ENCODE data around the gene HRG.

The HRG gene

GRCh38 chr3:186663361-186664118 is 2.3 kb upstream of the HRG start:
- H3K27ac ChIP-seq: no peak overlapping the region
- no peaks in the 10 kb centered on the region for H3K27me3 ChIP-seq (ENCODE audit: control insufficient read depth, insufficient read depth, low read length)
- H3K79me2 ChIP-seq: no peaks in the 10 kb centered on the region
- no peak overlapping the region for H3K9ac ChIP-seq
- H3K36me3 ChIP-seq (ENCODE audit: control insufficient read depth, insufficient read depth, low read length): no peaks in the 10 kb centered on the region
- no peaks in the 10 kb centered on the region for H3K9me3 ChIP-seq (ENCODE audit: control insufficient read depth, low read length)
- no peak overlapping the region for H2AFZ ChIP-seq
- H3K4me3 ChIP-seq (ENCODE audit: low read depth, low read length): no peak overlapping the region
- H3K4me2 ChIP-seq (ENCODE audit: low read length): no peak overlapping the region
- TF ChIP-seq, protein P1, sequence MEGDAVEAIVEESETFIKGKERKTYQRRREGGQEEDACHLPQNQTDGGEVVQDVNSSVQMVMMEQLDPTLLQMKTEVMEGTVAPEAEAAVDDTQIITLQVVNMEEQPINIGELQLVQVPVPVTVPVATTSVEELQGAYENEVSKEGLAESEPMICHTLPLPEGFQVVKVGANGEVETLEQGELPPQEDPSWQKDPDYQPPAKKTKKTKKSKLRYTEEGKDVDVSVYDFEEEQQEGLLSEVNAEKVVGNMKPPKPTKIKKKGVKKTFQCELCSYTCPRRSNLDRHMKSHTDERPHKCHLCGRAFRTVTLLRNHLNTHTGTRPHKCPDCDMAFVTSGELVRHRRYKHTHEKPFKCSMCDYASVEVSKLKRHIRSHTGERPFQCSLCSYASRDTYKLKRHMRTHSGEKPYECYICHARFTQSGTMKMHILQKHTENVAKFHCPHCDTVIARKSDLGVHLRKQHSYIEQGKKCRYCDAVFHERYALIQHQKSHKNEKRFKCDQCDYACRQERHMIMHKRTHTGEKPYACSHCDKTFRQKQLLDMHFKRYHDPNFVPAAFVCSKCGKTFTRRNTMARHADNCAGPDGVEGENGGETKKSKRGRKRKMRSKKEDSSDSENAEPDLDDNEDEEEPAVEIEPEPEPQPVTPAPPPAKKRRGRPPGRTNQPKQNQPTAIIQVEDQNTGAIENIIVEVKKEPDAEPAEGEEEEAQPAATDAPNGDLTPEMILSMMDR (IDR thresholded peaks at IDR 0.05): no peak
- no peaks in the 10 kb centered on the region for H3K4me1 ChIP-seq

DNA sequence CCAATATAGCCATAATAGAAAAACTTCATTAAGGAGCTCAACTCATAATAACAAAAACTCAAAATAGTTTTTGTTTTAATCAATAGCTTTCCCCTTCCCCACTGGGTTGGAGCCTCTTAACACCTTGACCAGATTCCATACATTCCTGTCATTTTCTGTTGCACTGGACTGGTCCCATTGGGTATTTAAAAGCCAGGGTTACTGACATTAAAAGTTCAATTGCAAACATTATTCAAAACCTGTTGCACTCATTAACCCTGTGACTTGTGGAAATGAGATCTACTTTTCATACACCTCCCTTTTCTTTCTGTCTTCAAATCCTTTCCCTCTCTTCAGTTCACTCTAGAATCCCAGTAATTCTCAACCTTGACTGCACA is 1.7 kb upstream of the HRG start:
- H3K4me1 ChIP-seq: no peaks in the 10 kb centered on the region
- H3K79me2 ChIP-seq: no peaks in the 10 kb centered on the region
- TF ChIP-seq, protein P1 (IDR thresholded peaks at IDR 0.05): no peak
- H3K36me3 ChIP-seq (ENCODE audit: control insufficient read depth, insufficient read depth, low read length): no peaks in the 10 kb centered on the region
- no peak overlapping the region for H3K27ac ChIP-seq
- no peak overlapping the region for H2AFZ ChIP-seq
- H3K27me3 ChIP-seq (ENCODE audit: control insufficient read depth, insufficient read depth, low read length): no peaks in the 10 kb centered on the region
- H3K4me2 ChIP-seq (ENCODE audit: low read length): no peak overlapping the region
- H3K9ac ChIP-seq: no peak overlapping the region
- no peaks in the 10 kb centered on the region for H3K9me3 ChIP-seq (ENCODE audit: control insufficient read depth, low read length)
- no peak overlapping the region for H3K4me3 ChIP-seq (ENCODE audit: low read depth, low read length)

- Histone ChIP-seq H3K9me3 (ENCODE audit: control insufficient read depth, low read length) (no peaks in the 10 kb centered on the region), H3K27ac (no peak overlapping the region), H3K4me1 (no peaks in the 10 kb centered on the region), H2AFZ (no peak overlapping the region), H3K4me3 (ENCODE audit: low read depth, low read length) (no peak overlapping the region), H3K79me2 (no peaks in the 10 kb centered on the region), H3K27me3 (ENCODE audit: control insufficient read depth, insufficient read depth, low read length) (no peaks in the 10 kb centered on the region), H3K9ac (no peak overlapping the region), H3K4me2 (ENCODE audit: low read length) (no peak overlapping the region), H3K36me3 (ENCODE audit: control insufficient read depth, insufficient read depth, low read length) (no peaks in the 10 kb centered on the region)
- TF ChIP-seq, protein P1 (IDR thresholded peaks at IDR 0.05): no peak
Observed at GRCh38 chr3:186664506-186664905, 1.3 kb upstream of the HRG start.

DNA sequence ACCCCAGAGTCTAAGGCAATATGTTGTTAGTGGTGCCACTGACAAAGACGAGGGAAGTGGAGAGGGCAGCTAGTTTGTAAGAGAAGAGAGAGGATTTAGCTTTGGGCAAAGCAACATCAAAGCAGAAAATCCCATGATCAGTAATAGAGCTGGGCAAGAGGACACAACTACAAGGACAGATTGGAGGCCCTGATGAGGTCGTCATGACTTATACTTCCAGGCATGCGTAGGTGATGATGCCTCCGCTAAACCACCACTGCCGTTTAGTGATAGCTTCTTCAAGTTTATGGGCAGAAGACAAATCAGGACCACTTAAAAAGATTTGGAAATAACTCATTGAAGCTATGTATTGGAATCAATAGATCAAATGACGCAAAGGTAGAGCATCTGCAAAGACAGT is 2.6 kb downstream of the HRG start:
- Histone ChIP-seq H3K9ac (no peak overlapping the region), H3K79me2 (no peaks in the 10 kb centered on the region), H3K27ac (no peak overlapping the region), H3K4me3 (ENCODE audit: low read depth, low read length) (no peak overlapping the region), H3K4me1 (no peaks in the 10 kb centered on the region), H2AFZ (no peak overlapping the region), H3K9me3 (ENCODE audit: control insufficient read depth, low read length) (no peaks in the 10 kb centered on the region), H3K36me3 (ENCODE audit: control insufficient read depth, insufficient read depth, low read length) (no peaks in the 10 kb centered on the region), H3K27me3 (ENCODE audit: control insufficient read depth, insufficient read depth, low read length) (no peaks in the 10 kb centered on the region), H3K4me2 (ENCODE audit: low read length) (no peak overlapping the region)
- TF ChIP-seq, protein P1 (IDR thresholded peaks at IDR 0.05): no peak

Measured in parathyroid adenoma (tissue), 2 donors.